Stomach (tissue), 4 donors: ENCODE data around the gene IP6K1.

Experiments used
- CTCF ChIP-seq, 7 experiments: fragments of 450-650 bp in 4 of 7; fragments of 200-600 bp in 3 of 7; sonication (generic) in 3 of 7; IDR thresholded peaks; one replicate each; pipeline ENCODE4 v1.5.1; 2016 to 2019; ENCODE audit warnings: antibody characterized with exemption in 7 of 7, control low read depth in 2 of 7, mild to moderate bottlenecking in 1 of 7
- EP300 ChIP-seq: sonication (generic); formaldehyde crosslinking; IDR thresholded peaks from one replicate; pipeline ENCODE4 v1.6.1; 2017; ENCODE audit warnings: antibody characterized with exemption
- POLR2A ChIP-seq, 4 donors: fragments of 450-650 bp; IDR thresholded peaks; one replicate each; pipeline ENCODE4 v1.6.1; 2016; ENCODE audit warnings: antibody characterized with exemption in 4 of 4, control low read depth in 2 of 4, mild to moderate bottlenecking in 1 of 4, moderate library complexity in 1 of 4
- POLR2AphosphoS5 ChIP-seq, 3 donors: sonication (generic); formaldehyde crosslinking; IDR thresholded peaks; one replicate each; pipeline ENCODE4 v1.6.1; 2016; ENCODE audit warnings: antibody characterized with exemption in 3 of 3

DNA sequence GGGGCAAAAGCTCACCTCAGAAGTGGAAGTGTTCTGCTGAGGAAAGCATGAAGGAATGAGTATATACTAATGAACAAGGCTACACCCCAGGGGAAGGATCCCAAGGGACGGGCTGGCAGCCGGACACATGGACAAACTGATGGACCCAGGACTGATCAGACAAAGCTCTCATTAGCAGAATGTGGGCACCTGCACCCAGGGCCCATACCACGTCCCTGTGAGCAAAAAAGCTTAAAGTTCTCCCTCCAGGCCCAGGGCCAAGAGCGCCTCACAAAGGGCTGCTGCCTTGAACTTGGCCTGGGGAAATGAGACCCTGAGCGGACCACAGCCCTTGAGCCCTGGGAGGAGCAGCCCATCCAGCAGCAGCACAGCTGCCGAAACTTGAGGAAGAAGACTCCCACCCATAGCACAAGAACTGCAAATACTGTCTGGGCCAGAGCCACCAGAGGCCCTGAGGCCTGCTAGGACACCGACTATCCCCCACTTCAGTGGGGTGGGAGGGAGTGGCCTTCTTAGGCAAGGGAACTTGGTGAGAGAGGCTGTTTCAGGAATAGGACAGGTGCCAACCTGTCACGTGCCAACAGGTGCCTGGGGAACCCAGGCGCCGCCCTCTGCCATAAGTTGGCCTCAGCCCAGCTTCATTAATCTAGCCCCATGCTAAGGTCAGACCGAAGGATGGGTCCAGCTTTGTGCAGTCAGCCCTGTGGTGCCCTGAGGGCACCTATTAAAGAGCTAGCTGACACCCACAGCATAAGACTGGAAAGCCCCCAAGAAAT lies 60.2 kb downstream of the IP6K1 start:
- TF ChIP-seq POLR2AphosphoS5 (IDR thresholded peaks at IDR 0.05) (no peak), POLR2A (IDR thresholded peaks at IDR 0.05) (no peak), CTCF (IDR thresholded peaks at IDR 0.05) (no peak), EP300 (no peak)
